H9 (cell line): ENCODE measurements around the gene RHOD. TPM values are rescaled to one million over a fixed set of nuclear protein-coding genes. Genes with fewer than 3 reads are reported as not detected.

Experiments used
- DNase-seq: peaks from one replicate; pipeline ENCODE4 v3.0.0-alpha.2; 2017
- H2AFZ ChIP-seq: one replicate; pipeline ENCODE4 v1.6.1; 2013; ENCODE audit warnings: mild to moderate bottlenecking, low read length, control low read depth, moderate library complexity
- H2AK5ac ChIP-seq: 2 replicates; pipeline ENCODE4 v1.6.1; 2013; ENCODE audit warnings: low read length, control low read depth, mixed read lengths; ENCODE audit not compliant: insufficient read length
- H2BK120ac ChIP-seq: one replicate; pipeline ENCODE4 v1.6.1; 2013; ENCODE audit warnings: low read depth, mild to moderate bottlenecking, low read length, control low read depth, inconsistent platforms; ENCODE audit not compliant: poor library complexity, severe bottlenecking
- H2BK12ac ChIP-seq: 2 replicates; pipeline ENCODE4 v1.6.1; 2013; ENCODE audit warnings: low read length, control low read depth, mixed read lengths, low read depth; ENCODE audit not compliant: insufficient read length
- H2BK15ac ChIP-seq: 2 replicates; pipeline ENCODE4 v1.6.1; 2013; ENCODE audit warnings: low read depth, low read length, control low read depth
- H2BK20ac ChIP-seq: one replicate; pipeline ENCODE4 v1.6.1; 2013; ENCODE audit warnings: low read depth, mild to moderate bottlenecking, low read length, control low read depth, inconsistent platforms; ENCODE audit not compliant: poor library complexity, severe bottlenecking
- H2BK5ac ChIP-seq: 2 replicates; pipeline ENCODE4 v1.6.1; 2013; ENCODE audit warnings: low read length, control low read depth, mixed read lengths; ENCODE audit not compliant: insufficient read length
- H3K14ac ChIP-seq: 2 replicates; pipeline ENCODE4 v1.6.1; 2013; ENCODE audit warnings: low read length, control low read depth; ENCODE audit not compliant: insufficient read depth
- H3K18ac ChIP-seq: 2 replicates; pipeline ENCODE4 v1.6.1; 2013; ENCODE audit warnings: low read depth, mild to moderate bottlenecking, mixed read lengths, low read length, control low read depth; ENCODE audit not compliant: insufficient read length
- H3K23ac ChIP-seq: 2 replicates; pipeline ENCODE4 v1.6.1; 2013; ENCODE audit warnings: low read length, control low read depth, mixed read lengths, low read depth; ENCODE audit not compliant: insufficient read length
- H3K23me2 ChIP-seq: 2 replicates; pipeline ENCODE4 v1.6.1; 2013; ENCODE audit warnings: low read depth, mild to moderate bottlenecking, mixed read lengths, low read length, control low read depth; ENCODE audit not compliant: insufficient read length, poor library complexity, severe bottlenecking
- H3K27ac ChIP-seq: 2 replicates; pipeline ENCODE4 v1.5.1; 2013; ENCODE audit warnings: low read length, control low read depth, mixed read lengths, low read depth; ENCODE audit not compliant: insufficient read length
- H3K27me3 ChIP-seq: 2 replicates; pipeline ENCODE4 v1.6.1; 2013; ENCODE audit warnings: low read length, control low read depth, inconsistent platforms; ENCODE audit not compliant: insufficient read depth
- H3K4ac ChIP-seq: 2 replicates; pipeline ENCODE4 v1.6.1; 2013; ENCODE audit warnings: low read depth, mild to moderate bottlenecking, control low read depth, inconsistent platforms, low read length, moderate library complexity
- H3K4me1 ChIP-seq: 2 replicates; pipeline ENCODE4 v1.6.1; 2013; ENCODE audit warnings: low read length, control low read depth, inconsistent platforms; ENCODE audit not compliant: insufficient read depth
- H3K4me2 ChIP-seq: 2 replicates; pipeline ENCODE4 v1.6.1; 2013; ENCODE audit warnings: low read length, control low read depth, mixed read lengths; ENCODE audit not compliant: insufficient read length, insufficient read depth
- H3K56ac ChIP-seq: 2 replicates; pipeline ENCODE4 v1.6.1; 2013; ENCODE audit warnings: low read depth, mild to moderate bottlenecking, mixed read lengths, low read length, control low read depth; ENCODE audit not compliant: insufficient read length
- H3K79me1 ChIP-seq: 2 replicates; pipeline ENCODE4 v1.6.1; 2013; ENCODE audit warnings: low read depth, mild to moderate bottlenecking, moderate library complexity, low read length, control low read depth, inconsistent platforms; ENCODE audit not compliant: insufficient read depth, poor library complexity, severe bottlenecking
- H3K79me2 ChIP-seq: 2 replicates; pipeline ENCODE4 v1.6.1; 2013; ENCODE audit warnings: low read length, control low read depth, inconsistent platforms; ENCODE audit not compliant: insufficient read depth
- H3K9ac ChIP-seq: 2 replicates; pipeline ENCODE4 v1.6.1; 2013; ENCODE audit warnings: low read length, control low read depth, mixed read lengths; ENCODE audit not compliant: insufficient read length; ENCODE audit errors: extremely low read depth
- H3K9me3 ChIP-seq: one replicate; pipeline ENCODE4 v1.6.1; 2013; ENCODE audit warnings: low read depth, low read length, inconsistent platforms; ENCODE audit not compliant: control insufficient read depth
- H3T11ph ChIP-seq: one replicate; pipeline ENCODE4 v1.6.1; 2013; ENCODE audit warnings: mild to moderate bottlenecking, low read length, control low read depth, inconsistent platforms
- H4K20me1 ChIP-seq: one replicate; pipeline ENCODE4 v1.6.1; 2013; ENCODE audit not compliant: control insufficient read depth, insufficient read length, insufficient read depth
- H4K5ac ChIP-seq: 2 replicates; pipeline ENCODE4 v1.6.1; 2013; ENCODE audit warnings: low read depth, mild to moderate bottlenecking, mixed read lengths, low read length, control low read depth; ENCODE audit not compliant: insufficient read length
- H4K8ac ChIP-seq: replicated peaks from 2 replicates; pipeline ENCODE4 v1.6.1; 2013; ENCODE audit warnings: low read length, control low read depth, mixed read lengths, low read depth; ENCODE audit not compliant: insufficient read length
- H4K91ac ChIP-seq: 2 replicates; pipeline ENCODE4 v1.6.1; 2013; ENCODE audit warnings: low read depth, mild to moderate bottlenecking, moderate library complexity, mixed read lengths, low read length, control low read depth; ENCODE audit not compliant: insufficient read length
- H3K27ac Mint-ChIP-seq, 3 experiments: 2 replicates in 2 of 3; 3 replicates in 1 of 3; pipeline ENCODE4 v1.8.0; 2020 to 2021; ENCODE audit warnings: mixed read lengths in 3 of 3, mild to moderate bottlenecking in 1 of 3, moderate library complexity in 1 of 3
- H3K27me3 Mint-ChIP-seq: 2 replicates; pipeline ENCODE4 v1.8.0; 2021; ENCODE audit warnings: low read depth, mild to moderate bottlenecking, moderate library complexity, mixed read lengths
- H3K36me3 Mint-ChIP-seq, 3 experiments: 2 replicates in 2 of 3; 3 replicates in 1 of 3; pipeline ENCODE4 v1.8.0; 2020 to 2021; ENCODE audit warnings: low read depth in 3 of 3, mixed read lengths in 3 of 3; ENCODE audit not compliant: insufficient read depth in 1 of 3
- H3K4me1 Mint-ChIP-seq, 2 experiments: 2 replicates each; pipeline ENCODE4 v1.8.0; 2020; ENCODE audit warnings: mixed read lengths in 2 of 2
- H3K4me3 Mint-ChIP-seq, 2 experiments: 2 replicates in 1 of 2; 3 replicates in 1 of 2; pipeline ENCODE4 v1.8.0; 2020 to 2021; ENCODE audit warnings: mild to moderate bottlenecking in 2 of 2, mixed read lengths in 2 of 2, moderate library complexity in 1 of 2
- H3K9me3 Mint-ChIP-seq, 2 experiments: 2 replicates in 1 of 2; 3 replicates in 1 of 2; pipeline ENCODE4 v1.8.0; 2020; ENCODE audit warnings: mild to moderate bottlenecking in 2 of 2, mixed read lengths in 2 of 2, moderate library complexity in 1 of 2
- CTCF ChIP-seq: fragments of 200-600 bp; sonication (generic); conservative IDR thresholded peaks from 3 replicates; pipeline ENCODE4 v1.8.0; 2021; ENCODE audit warnings: antibody characterized with exemption, mild to moderate bottlenecking
- WGBS: extraction: QIAGEN DNeasy Blood & Tissue Kit; methylation state at CpG from one replicate; pipeline ENCODE4 v1.1.7; 2013; ENCODE audit warnings: missing lambda C conversion rate, low lambda C conversion rate, mixed read lengths; ENCODE audit not compliant: insufficient read length; ENCODE audit errors: extremely low coverage; 5-methylcytosine and 5-hydroxymethylcytosine counted together
- total RNA-seq: library from RNA; stranded (reverse); gene quantifications from 2 replicates; pipeline ENCODE4 v1.2.1, GENCODE V29; 2021

Gene RHOD
- total RNA-seq, 1 experiment from 2014 or later, result 14.8 TPM

- Histone ChIP-seq H3K4me2 (no peak overlapping the region), H2BK15ac (no peak overlapping the region), H4K5ac (no peak overlapping the region), H2BK20ac (no peak overlapping the region), H4K20me1 (no peaks in the 10 kb centered on the region), H2AFZ (no peak overlapping the region), H3K23ac (no peak overlapping the region), H2BK120ac (no peak overlapping the region), H4K91ac (no peak overlapping the region), H2AK5ac (no peak overlapping the region), H3K27me3 (peaks cover 16% of the 10 kb centered on the region), H3K27ac (no peak overlapping the region), H3K14ac (no peak overlapping the region), H3K79me2 (no peaks in the 10 kb centered on the region), H2BK12ac (no peak overlapping the region), H3K4me1 (no peaks in the 10 kb centered on the region; the same call in 1 of the 2 replicates), H3K4ac (no peak overlapping the region), H3K56ac (no peak overlapping the region), H4K8ac (no peak overlapping the region), H3K9me3 (no peaks in the 10 kb centered on the region), H3K9ac (no peak overlapping the region), H3K79me1 (no peaks in the 10 kb centered on the region), H3T11ph (no peak overlapping the region), H2BK5ac (no peak overlapping the region), H3K18ac (no peak overlapping the region), H3K23me2 (peaks cover 8% of the 10 kb centered on the region)
- DNase-seq, result no peak
- Mint-ChIP-seq H3K4me3 (no peak overlapping the region), H3K36me3 (peaks cover 0 to 3% (median 0%) of the 10 kb centered on the region in 3 experiments; a peak in 3 of 7 replicates), H3K27me3 (peaks cover 34% of the 10 kb centered on the region), H3K27ac (no peak overlapping the region), H3K4me1 (peaks cover 24 to 26% of the 10 kb centered on the region in 2 experiments), H3K9me3 (0 out of 5 replicates have a peak, but pooled peaks cover 0 to 1% of the 10 kb centered on the region in 2 experiments)
- TF ChIP-seq CTCF, result no peak
- no CpG with 5 or more reads among the region's 12 CpGs for WGBS
Measured at GRCh38 chr11:67027483-67027930, 29.1 kb upstream of the RHOD start.
